SKM-1 (cell line): ENCODE results near the gene BCAS4.
"Not testable (repeated sequence)": the region's sequence is repeated elsewhere in the genome, so short reads cannot be mapped to it uniquely, and the experiment has no call there.

Experiments
- DNase-seq: peaks from one replicate; lab custom pipeline; 2025; ENCODE audit not compliant: unreplicated experiment; lab: John Stamatoyannopoulos, UW

BCAS4 gene, protein sequence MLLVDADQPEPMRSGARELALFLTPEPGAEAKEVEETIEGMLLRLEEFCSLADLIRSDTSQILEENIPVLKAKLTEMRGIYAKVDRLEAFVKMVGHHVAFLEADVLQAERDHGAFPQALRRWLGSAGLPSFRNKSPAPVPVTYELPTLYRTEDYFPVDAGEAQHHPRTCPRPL

DNA sequence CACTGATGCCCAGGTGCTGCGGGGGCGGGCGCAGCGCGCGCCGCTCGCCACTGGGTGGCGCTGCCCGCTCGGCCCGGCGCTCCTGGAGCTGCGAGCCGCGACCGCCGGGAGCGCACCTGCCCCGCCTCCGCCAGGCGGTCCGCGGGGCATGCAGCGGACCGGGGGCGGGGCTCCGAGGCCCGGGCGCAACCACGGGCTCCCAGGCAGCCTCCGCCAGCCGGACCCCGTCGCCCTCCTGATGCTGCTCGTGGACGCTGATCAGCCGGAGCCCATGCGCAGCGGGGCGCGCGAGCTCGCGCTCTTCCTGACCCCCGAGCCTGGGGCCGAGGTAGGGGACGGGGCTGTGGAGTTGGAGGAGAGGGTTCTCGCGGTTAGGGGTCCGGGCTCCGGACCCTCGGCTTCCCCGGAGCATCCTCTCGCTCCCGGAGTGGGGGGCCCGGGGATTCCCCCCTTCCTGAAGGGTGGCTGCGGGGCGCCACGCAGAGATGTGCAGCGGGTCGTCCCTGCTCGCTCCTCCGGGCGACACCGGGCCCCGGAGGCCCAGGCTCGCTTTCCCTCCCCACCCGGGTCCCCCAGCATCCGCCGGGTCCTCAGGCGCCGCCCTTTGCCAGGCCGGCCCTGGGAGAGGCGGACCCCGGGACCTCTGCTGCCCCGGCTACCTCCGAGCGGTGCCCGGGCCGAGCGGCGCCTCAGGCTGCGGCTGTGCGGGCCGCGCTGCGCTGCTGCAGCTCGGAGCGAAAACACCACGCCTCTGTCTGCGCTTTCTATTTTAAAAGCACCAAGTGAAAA lies at the start of gene BCAS4:
Gene BCAS4 (plus strand): TSS at position 216 of the 789 bp plus-strand sequence. CDS start 23 bp downstream, at position 239.
- DNase-seq, result peak; percentile 62

DNA sequence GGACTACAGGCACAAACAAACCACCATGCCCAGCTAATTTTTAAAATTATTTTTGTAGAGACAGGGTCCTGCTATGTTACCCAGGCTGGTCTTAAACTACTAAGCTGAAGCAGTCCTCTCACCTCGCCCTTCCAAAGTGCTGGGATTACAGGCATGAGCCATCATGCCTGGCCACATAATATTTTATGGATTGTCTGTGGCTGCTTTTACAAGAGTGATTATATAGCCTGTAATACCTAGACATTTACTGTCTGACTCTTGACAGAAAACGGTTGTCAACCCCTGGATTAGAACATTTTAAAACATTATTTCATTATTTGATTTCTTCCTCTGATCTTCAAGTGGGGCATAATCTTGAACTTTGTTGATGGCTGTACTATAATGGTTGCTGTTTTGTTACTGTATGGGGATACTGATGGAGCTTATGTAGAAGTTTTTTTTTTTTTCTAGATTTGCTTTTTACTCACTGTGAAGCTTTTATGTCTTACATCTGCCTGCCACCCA lies 49.2 kb upstream of the BCAS4 start:
- no peak for DNase-seq

DNA sequence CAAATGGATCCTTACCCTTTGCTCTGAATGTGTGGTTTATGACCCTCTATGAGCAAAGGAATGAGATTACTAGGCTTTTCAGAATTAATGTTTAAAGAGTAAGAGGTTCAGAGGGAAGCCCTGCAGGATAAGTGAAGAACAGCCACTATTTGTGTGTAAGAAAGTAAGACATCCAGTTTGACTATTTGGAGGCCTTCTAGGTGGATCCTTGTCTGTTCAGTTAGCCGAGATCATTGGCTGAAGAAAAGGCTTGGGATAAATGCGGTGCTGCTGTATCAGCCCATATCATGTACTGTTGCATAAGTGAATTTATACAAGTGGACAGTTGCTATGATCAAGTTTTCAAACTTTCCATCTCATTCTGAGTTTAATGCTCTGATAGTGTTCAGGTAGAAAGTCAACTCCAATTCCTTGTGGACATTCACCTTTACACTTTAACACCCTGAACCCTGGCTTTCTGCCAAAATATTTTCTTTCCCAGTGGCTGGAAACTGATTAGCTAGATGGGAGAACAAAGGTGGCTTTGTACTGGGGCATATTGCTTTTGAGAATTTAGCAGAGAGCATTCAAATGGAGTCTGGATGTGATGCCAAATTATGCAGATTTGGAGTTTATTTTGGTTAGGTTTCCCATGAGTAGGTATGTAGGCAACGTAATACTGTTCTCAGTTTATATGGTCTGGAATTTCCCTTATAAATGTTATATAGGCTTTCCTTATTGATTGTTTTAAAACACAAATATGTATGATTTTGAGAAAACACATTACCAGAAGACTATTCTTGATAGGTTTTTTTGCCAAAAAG lies 48.5 kb upstream of the BCAS4 start:
- DNase-seq, result no peak

DNA sequence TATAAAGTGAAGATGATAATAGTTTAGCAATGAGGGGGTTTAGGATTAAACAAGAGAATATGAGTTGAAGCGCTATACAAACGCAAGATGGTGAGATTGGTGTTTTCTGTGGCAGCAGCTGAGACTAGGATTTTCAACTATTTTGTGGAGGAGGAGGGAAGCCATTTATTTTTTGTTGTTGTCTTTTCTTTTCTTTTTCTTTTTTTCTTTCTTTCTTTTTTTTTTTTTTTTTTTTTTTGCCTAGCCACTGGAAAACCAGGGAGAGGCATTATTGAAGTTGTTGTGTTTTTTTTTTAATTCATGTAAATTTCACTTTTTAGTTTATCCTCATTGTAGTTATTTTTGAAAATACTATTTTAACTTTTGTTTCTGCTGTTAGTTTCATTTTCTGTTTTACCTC lies 47.6 kb upstream of the BCAS4 start:
- no peak for DNase-seq

DNA sequence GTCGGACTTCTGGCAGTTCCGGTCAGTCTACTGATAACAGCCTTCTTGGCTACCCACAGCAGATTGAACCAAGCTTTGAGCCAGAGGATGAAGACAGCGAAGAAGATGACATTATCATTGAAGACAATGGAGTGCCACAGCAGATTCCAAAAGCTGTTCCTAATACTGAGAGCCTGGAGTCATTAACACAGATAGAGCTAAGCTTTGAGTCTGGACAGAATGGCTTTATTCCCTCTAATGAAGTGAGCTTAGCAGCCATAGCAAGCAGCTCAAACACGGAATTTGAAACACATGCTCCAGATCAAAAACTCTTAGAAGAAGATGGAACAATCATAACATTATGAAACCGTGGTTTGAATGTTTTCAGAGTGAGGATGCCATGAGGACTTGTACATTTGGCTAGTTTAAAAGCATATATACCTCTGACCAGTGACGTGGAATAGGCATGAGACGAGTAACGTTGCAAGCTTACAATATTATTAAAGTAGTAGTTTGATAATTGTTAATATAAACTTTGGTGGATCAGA lies 44.7 kb upstream of the BCAS4 start:
- no peak for DNase-seq

DNA sequence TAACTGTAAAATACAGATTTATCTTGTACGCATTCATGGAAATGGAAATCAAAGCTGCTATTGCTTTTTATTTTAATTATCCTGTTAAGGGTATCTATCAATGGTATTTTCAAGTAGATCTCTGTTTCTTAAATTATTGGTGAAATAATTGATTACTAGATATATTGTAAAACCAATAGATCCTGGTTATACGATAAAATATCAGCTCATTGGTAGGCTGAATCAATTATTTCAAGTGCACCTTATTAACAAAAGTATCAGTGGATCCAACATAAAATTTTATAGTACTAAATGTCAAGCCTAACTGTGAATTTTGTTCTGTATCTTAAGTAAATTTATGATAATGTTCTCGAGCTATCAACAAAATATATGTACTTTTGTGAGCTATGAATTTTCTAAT lies 41.7 kb upstream of the BCAS4 start:
- DNase-seq, result no peak

DNA sequence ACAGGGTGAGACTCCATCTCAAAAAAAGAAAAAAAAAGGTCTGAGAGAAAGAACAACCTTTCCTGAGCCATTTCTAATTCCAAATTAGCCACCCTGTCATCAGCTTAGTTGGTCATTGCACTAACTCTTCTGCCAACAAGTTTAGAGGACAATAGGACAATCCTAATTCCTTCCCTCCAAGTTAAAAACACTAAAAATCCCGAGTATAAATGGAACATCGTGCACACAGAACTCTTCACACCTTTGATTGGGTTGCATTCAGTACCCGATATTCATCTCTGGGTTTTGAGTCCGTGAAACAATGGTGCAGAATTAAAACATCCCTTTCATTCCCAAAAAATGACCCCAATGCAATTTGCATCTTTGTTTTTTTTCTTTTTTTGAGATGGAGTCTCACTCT lies 40.4 kb upstream of the BCAS4 start:
- DNase-seq, result no peak

DNA sequence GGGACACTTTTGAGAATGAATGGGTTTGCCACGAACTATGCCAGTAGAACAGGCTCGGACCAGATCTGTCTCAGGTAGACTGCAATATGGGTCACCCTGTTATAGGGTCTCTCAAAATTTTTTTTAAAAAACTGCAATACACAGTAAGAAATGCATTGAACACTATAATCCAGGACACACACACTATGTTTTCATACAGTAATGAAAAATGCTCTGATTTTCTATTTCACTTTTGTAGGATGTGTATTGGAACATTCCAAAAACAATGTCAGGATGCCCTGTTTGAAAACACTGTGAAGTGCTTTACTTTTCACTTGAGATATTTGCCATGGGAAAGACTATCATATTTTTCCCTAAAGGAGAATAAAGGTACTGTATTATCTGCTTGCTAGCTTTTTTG lies 38.4 kb upstream of the BCAS4 start:
- DNase-seq, result no peak

DNA sequence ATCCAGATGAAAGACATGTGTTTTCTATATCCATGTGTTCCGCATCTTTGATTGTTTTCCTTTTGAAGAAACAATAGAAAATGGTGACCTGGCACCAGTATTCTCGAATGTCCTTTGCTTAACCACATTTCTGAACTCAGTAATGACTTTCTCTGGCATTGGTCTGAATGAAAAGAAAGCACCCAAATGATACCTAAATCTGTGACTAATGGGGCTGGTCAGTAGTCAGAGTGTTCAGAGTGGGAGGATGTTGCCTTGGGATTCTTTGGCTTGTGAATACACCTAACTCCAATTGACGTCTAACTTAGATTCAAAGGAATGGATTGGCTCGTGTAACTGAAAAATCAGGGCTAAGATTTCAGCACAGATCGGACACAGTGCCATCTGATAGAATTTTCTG lies 36.4 kb upstream of the BCAS4 start:
- no peak for DNase-seq

DNA sequence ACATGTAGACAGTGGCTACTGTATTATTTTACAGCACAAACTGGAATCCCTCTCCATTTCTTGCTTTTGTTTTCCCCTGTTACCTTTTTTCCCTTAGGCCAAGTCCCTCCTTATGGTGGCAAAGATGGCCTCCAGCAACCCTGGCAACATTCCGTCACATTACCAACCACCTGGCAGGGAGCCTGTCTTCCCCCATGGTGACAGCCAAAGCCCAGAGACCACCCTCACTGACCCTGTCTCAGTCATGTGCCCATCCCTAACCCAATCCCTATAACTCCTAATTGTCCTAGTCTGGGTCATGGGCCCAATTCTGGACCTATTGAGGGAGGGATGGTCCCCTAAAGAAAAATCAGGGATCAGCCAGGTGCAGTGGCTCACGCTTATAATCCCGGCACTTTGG lies 35.9 kb upstream of the BCAS4 start:
- DNase-seq, result no peak

DNA sequence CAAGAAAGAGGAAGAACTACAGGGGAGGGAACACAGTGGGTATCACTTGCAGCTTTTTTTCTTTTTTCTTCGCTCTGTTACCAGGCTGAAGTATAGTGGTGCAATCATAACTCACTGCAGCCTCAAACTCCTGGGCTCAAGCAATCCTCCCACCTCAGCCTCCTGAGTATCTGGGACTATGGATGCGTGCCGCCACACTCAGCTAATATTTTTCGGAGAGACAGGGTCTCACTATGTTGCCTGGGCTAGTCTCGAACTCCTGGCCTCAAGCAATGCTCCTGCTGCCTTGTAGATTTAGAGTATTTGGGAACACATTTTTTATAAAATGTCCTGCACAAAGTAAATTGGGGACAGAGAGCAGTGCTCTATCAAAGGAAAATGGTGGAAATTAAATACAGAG lies 35.2 kb upstream of the BCAS4 start:
- DNase-seq, result no peak

DNA sequence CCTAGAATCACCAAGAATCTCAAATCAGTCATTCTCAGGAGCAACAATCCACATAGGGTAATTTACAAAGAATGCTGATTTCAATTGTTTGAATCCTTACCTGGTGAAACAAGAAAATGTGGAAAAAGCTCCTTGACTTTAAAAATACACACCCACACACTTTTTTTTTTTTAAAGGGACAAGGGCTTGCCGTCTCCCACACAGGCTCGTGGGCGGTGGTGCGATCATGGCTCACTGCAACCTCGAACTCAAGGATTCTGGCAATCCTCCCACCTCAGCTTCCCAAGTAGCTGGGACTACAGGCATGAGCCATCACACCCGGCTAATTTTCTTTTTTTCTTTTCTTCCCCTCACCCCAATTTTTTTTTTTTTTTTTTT lies 32.8 kb upstream of the BCAS4 start:
- DNase-seq, result no peak

DNA sequence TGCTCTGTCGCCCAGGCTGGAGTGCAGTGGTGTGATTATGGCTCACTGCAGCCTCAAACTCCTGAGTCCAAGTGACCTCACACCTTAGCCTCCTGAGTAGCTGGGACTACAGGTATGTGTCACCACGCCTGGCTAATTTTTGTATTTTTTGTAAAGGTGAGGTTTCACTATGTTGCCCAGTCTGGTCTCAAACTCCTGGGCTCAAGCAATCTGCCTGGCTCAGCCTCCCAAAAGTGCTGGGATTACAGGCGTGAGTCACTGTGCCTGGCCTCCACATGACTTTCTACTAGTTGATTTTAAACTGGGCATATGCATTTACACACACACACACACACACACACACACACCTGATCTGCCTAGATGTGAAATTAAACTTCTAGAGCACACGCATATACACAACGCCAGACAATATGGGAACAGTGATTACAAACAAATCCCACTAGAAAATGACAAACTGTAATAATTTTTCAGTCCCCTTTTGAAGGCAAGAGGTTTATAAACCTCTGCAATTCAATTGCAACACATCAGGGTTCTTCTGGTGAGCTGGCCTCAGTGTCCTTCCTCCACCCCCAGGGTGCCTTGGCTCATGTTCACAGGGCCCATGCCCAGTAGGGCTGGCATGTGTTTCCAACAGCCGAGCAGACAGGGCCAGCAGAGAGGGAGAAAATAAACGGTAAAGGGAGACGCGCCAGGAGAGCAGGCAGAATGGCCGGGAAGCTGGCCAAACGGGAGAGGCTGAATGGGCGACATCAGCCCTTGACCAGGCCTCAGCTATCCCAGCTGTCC lies 32.2 kb upstream of the BCAS4 start:
- no peak for DNase-seq

DNA sequence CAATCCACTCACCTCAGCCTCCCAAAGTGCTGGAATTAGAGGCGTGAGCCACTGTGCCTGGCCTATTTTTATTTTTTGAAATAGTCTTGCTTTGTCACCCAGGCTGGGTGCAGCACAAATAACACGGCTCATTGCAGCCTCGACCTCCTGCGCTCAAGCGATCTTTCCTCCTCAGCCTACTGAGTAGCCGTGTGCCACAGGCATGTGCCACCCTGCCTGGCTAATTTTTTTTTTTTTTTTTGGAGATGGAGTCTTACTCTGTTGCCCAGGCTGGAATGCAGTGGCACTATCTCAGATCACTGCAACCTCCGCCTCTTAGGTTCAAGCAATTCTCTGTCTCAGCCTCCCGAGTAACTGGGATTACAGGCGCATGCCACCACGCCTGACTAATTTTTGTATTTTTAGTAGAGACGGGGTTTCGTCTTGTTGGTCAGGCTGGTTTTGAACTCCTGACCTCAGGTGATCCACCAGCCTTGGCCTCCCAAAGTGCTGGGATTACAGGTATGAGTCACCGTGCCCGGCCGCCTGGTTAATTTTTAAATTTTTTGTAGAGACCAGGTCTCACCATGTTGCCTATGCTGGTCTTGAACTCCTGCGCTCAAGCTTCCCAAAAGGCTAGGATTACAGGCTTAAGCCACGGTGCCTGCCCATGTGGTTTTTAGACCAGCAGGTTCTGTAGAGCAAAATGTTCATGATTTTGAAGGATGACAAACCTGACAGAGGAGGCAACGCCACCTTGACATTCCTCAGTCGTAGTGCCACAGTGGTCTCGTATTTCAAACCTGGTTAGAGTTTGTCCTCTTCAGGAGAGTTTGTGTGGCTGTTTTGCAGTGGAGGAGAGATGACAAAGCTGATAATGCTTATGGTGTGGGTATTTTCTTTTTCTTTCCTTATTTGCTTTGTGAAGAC lies 31.1 kb upstream of the BCAS4 start:
- not testable (repeated sequence) for DNase-seq

DNA sequence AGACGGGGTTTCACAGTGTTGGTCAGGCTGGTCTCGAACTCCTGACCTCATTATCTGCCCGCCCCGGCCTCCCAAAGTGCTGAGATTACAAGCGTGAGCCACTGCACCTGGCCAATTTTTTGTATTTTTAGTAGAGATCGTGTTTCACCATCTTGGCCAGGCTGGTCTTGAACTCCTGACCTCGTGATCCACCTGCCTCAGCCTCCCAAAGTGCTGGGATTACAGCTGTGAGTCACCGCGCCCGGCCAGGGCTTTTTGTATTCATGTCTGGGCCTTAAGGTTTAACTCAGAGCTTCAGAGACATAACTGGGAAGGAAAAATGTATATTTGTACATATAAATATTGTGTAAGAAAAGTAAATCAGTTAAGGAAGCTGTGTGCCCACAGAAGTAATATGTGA lies 29.6 kb upstream of the BCAS4 start:
- not testable (repeated sequence) for DNase-seq

DNA sequence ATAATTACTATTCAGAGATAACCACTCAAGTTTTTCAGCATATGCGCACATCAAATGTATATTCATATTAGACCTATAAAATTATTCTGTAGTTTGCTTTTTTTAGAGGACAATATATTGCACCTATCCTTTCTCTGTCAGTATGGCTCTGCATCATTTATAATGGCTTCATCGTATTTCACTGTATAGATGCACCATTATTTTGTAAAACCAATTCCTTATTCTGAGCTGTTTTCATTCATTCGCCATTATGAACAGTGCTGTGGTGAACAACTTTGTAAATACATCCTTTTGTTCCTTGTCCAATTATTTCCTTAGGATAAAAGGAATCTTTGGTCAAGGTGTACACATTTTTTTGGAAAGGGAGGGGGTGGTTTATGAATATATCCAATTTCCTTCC lies 29.2 kb upstream of the BCAS4 start:
- DNase-seq, result no peak

DNA sequence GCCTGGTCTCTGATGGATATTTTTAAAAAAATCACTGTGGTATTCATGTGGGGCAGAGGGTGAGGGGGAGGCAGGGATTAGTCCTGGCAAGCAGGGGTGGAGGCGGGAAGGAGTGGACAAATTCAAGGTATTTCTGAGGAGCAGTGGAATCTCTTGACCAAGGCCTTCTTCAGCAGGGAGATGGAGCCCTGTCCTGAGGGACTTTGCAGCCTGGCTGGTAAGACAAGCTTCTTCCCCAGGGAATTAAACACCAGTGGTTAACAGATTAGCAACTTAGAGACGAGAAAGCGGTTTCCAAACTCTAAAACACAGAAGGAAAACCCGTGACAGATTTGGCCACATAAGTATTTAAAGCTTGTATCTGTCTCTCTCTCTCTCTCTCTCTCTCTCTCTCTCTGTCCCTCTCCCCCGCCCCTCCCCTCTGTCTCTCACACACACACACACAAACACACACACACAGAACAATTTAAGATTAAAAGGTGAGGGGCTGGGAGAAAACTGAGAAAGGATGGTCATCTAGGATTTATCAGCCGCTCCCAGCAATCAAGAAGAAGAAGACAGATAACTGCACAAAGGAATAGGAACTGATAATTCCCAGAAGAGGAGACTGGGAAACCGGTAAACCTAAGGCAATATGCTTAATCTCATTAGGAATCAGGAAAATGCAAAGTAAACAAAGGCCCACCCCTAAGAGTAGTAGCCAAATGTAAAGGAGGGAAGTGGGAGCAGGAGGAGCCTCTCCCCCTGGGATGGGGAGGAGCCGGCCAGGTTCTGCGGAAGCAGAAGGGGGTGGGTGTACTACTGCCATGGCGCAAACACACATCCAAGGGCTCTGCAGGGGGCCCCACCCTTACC lies 27.7 kb upstream of the BCAS4 start:
- DNase-seq, result not testable (repeated sequence)

DNA sequence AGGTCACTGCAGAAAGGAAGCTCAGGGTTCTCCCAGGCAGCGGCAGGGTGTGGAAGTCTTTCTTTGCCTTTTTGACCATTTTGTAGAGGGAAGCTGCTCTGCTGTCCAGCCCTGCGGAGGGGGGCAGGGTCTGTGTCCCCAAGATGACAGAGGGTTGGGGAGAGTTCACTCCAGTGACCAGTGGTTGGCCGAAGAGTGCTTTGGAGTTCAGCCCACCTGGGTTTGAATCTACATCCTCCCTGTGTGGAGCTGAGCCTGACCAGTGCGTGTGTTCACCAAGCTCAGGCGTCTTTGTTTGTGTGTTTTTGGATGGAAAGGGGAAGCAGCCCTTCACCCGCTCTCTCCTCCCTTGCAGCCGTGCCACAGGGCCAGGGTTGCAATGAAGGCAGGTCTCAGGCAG lies 25.9 kb upstream of the BCAS4 start:
- not testable (repeated sequence) for DNase-seq

DNA sequence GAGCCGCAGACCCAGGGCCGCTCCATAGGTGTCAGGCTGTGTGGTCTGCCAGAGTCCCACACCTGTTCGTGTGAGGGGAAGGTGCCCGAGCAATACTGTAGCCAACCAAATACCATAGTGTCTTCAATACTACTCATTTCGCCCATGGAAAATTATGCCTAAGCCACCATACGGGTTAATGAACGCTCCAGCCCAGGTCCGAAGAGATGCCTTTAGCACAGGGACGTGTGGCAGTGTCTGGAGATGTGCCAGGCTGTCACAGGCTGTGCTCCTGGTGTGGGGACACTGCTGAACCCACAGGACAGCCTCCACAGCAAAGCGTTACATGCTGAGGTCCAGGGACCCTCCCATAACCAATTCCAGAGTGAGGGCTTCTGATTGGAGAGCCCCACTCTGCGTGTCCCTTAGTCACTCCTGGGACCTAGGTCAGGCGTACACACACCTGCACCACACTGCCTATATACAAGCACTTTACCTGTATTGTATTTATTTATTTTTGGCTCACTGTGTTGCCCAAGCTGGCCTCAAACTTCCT lies 25.2 kb upstream of the BCAS4 start:
- not testable (repeated sequence) for DNase-seq
